GM12878 (cell line): ENCODE results near the gene TGFB1I1. TPM values are rescaled to one million over a fixed set of nuclear protein-coding genes. Genes with fewer than 3 reads are reported as not detected.

Experiments used
- ATAC-seq: fragments of 200-7000 bp; cut with Tn5 transposase; 3 replicates; pipeline ENCODE4 v1.9.1; 2020; ENCODE audit warnings: mild to moderate bottlenecking, moderate library complexity
- BruUV-seq: library from RNA; stranded (reverse); fragments of 400-500 nt; replicated peaks from 2 replicates; lab custom pipeline; 2021; lab: Mats Ljungman, UMichigan
- CTCF ChIA-PET: fragments of 300-600 bp; sonication (Branson Sonifier 250); formaldehyde crosslinking; extraction: SDS; loops from one replicate; lab custom pipeline; 2021; ENCODE audit warnings: inconsistent platforms; lab: Yijun Ruan, JAX
- POLR2A ChIA-PET: fragments of 350-600 bp; formaldehyde crosslinking; extraction: SDS; loops from one replicate; lab custom pipeline; 2021; ENCODE audit warnings: inconsistent platforms; lab: Charles Lee
- RAD21 ChIA-PET: fragments of 300-600 bp; sonication (Branson Sonifier 250); formaldehyde crosslinking; loops from one replicate; lab custom pipeline; 2023; ENCODE audit warnings: antibody characterized with exemption; ENCODE audit not compliant: unreplicated experiment; lab: Charles Lee
- SMC1A ChIA-PET: fragments of 300-600 bp; sonication (Branson Sonifier 250); formaldehyde crosslinking; loops from one replicate; lab custom pipeline; 2023; ENCODE audit not compliant: unreplicated experiment, uncharacterized antibody; lab: Charles Lee
- DNase-seq: peaks from one replicate; pipeline ENCODE4 v3.0.0-alpha.2; 2011; ENCODE audit warnings: low read depth, low spot score
- FAIRE-seq: peaks from 3 replicates; lab custom pipeline; 2011; peaks lifted over from hg19 to GRCh38; lab: Jason Lieb, UNC
- H2AFZ ChIP-seq: 2 replicates; pipeline ENCODE4 v1.6.0; 2011; ENCODE audit warnings: low read depth, low read length, control low read depth; ENCODE audit not compliant: control insufficient read depth
- H3K27ac ChIP-seq: 2 replicates; pipeline ENCODE4 v1.5.1; 2011; ENCODE audit warnings: control low read depth; ENCODE audit not compliant: control insufficient read depth, insufficient read depth
- H3K27me3 ChIP-seq, 2 experiments: replicated peaks in 1 of 2; 2 replicates each; pipeline versions ENCODE4 v1.6.0 to v1.6.1; 2011; ENCODE audit warnings: low read length in 1 of 2; ENCODE audit not compliant: control insufficient read depth in 2 of 2, insufficient read depth in 2 of 2
- H3K36me3 ChIP-seq, 2 experiments: 2 replicates each; pipeline ENCODE4 v1.5.1; 2011; ENCODE audit warnings: low read length in 1 of 2; ENCODE audit not compliant: control insufficient read depth in 2 of 2, insufficient read depth in 2 of 2
- H3K4me1 ChIP-seq: 2 replicates; pipeline ENCODE4 v1.6.1; 2011; ENCODE audit warnings: mild to moderate bottlenecking, low read length, moderate library complexity, mixed read lengths; ENCODE audit not compliant: control insufficient read depth, insufficient read depth
- H3K4me2 ChIP-seq: 2 replicates; pipeline ENCODE4 v1.6.0; 2011; ENCODE audit warnings: control low read depth; ENCODE audit not compliant: control insufficient read depth, insufficient read depth
- H3K4me3 ChIP-seq: fragments of 200-600 bp; sonication (generic); 2 replicates; pipeline ENCODE4 v1.5.1; 2016
- H3K79me2 ChIP-seq: 2 replicates; pipeline ENCODE4 v1.6.0; 2011; ENCODE audit warnings: low read length; ENCODE audit not compliant: control insufficient read depth, insufficient read depth
- H3K9ac ChIP-seq: 2 replicates; pipeline ENCODE4 v1.8.0; 2011; ENCODE audit warnings: low read length, control low read depth, mixed read lengths; ENCODE audit not compliant: control insufficient read depth, insufficient read depth
- H3K9me3 ChIP-seq: replicated peaks from 3 replicates; pipeline ENCODE4 v1.5.1; 2011; ENCODE audit warnings: mild to moderate bottlenecking, low read length; ENCODE audit not compliant: control insufficient read depth, insufficient read depth
- H4K20me1 ChIP-seq: 2 replicates; pipeline ENCODE4 v1.6.0; 2011; ENCODE audit not compliant: control insufficient read depth, insufficient read depth
- ATF2 ChIP-seq: IDR thresholded peaks from 2 replicates; pipeline ENCODE4 v1.6.1; 2012; ENCODE audit warnings: low read length, inconsistent platforms
- DPF2 ChIP-seq: fragments of 450-650 bp; IDR thresholded peaks from 2 replicates; pipeline ENCODE4 v1.6.1; 2017; ENCODE audit warnings: mild to moderate bottlenecking
- WGBS: methylation state at CpG from one replicate; pipeline ENCODE4 v1.1.6; 2016; ENCODE audit warnings: low lambda C conversion rate; ENCODE audit not compliant: insufficient replicate concordance, insufficient coverage; ENCODE audit errors: missing lambda C conversion rate; 5-methylcytosine and 5-hydroxymethylcytosine counted together
- in situ Hi-C: fragments of 300-500 bp; cut with MboI; formaldehyde crosslinking; loops from 9 replicates; pipeline ENCODE4 v1.14.3; 2018; ENCODE audit warnings: mixed read lengths
- intact Hi-C: fragments of 100-400 bp; cut with micrococcal nuclease; formaldehyde crosslinking; loops from one replicate; pipeline ENCODE4 v1.14.2; 2022; ENCODE audit not compliant: unreplicated experiment
- polyA plus RNA-seq, 11 experiments: library from polyadenylated mRNA; depleted of rRNA in 4 of 11; unstranded in 6 of 11; stranded (reverse) in 5 of 11; fragments of >200 nt; fragmentation: Nextera tagmentation in 4 of 11; fragmentation: Illumina TruSeq in 1 of 11; extraction: Ambion mirVana in 4 of 11; extraction: Trizol in 1 of 11; gene quantifications; 1 replicate in 1 of 11; 2 replicates in 10 of 11; pipeline versions ENCODE4 v1.2.1 to v1.2.3, GENCODE V29; 2011 to 2016; ENCODE audit warnings: inconsistent platforms in 2 of 11, missing spikeins in 2 of 11, low read depth in 1 of 11
- total RNA-seq, 4 experiments: library from RNA; depleted of rRNA in 3 of 4; stranded (reverse); fragments of >200 nt in 3 of 4; fragmentation: Illumina TruSeq in 1 of 4; extraction: Trizol in 1 of 4; gene quantifications; 2 replicates each; pipeline versions ENCODE4 v1.2.1 to v1.2.3, GENCODE V29; 2013 to 2021
- TF ChIP-seq, protein P1 (sequence below): fragments of 450-650 bp; IDR thresholded peaks from 2 replicates; pipeline ENCODE4 v1.6.1; 2014; ENCODE audit warnings: mild to moderate bottlenecking
- TF ChIP-seq, protein P2 (sequence below): fragments of 450-650 bp; formaldehyde crosslinking; IDR thresholded peaks from 2 replicates; pipeline ENCODE4 v1.4.0; 2020; ENCODE audit warnings: mild to moderate bottlenecking, moderate library complexity
- TF ChIP-seq, protein P3 (sequence below): fragments of 450-650 bp; IDR thresholded peaks from 2 replicates; pipeline ENCODE4 v1.6.1; 2016; ENCODE audit warnings: mild to moderate bottlenecking

The TGFB1I1 gene
- total and polyA plus RNA-seq, 10 of the 15 experiments (the other 5 are each of a cell fraction or from before 2014, with no cell fraction given), result 0.13 to 2.3 (median 0.41) TPM; not detected in 2

DNA sequence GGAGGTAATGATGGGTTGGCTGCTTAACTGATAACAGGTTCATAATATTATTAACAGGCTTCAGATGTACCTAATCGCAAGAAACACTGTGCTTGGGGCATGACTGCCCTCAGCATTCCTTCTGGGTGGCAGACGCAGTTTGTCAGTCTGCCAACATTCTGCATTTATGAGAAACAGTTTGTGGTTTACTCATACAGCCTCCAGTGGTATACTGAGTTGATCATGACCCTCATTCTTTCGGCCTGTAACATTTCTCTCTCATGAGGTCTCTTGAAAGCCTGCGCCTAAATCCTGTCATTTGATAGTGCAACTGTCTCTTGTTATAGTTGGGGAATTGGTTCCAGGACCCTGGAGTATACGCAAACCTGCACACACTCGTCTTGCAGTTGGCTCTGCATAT lies 41.2 kb downstream of the TGFB1I1 start:
- no peaks in the 10 kb centered on the region for H4K20me1 ChIP-seq
- FAIRE-seq (no peak), ATAC-seq (no peak), DNase-seq (no peak)
- no peaks in the 10 kb centered on the region for H3K4me1 ChIP-seq
- no peaks in the 10 kb centered on the region for H3K36me3 ChIP-seq
- no peaks in the 10 kb centered on the region for H3K27me3 ChIP-seq
- no peak overlapping the region for H2AFZ ChIP-seq
- H3K27ac ChIP-seq, result no peak overlapping the region
- RAD21 ChIA-PET, result no interaction called here
- 54% methylated on average over 6 of the region's 6 CpGs for WGBS
- no peak overlapping the region for H3K4me3 ChIP-seq
- in situ Hi-C loops, result loop anchor here (5.0 kb wide), 1 partner anchor 184 kb away; no protein-coding TSS in a partner anchor
- no peaks in the 10 kb centered on the region; the same call in 2 of the 3 replicates for H3K9me3 ChIP-seq
- no peak overlapping the region for H3K4me2 ChIP-seq
- intact Hi-C loops, result no loop called here
- SMC1A ChIA-PET, result no interaction called here
- CTCF ChIA-PET, result no interaction called here
- no peak overlapping the region for H3K9ac ChIP-seq
- POLR2A ChIA-PET, result interaction anchor here (0.6 kb wide), 1 partner anchor 12 kb away, joined by 4 read pairs; no protein-coding TSS in a partner anchor
- BruUV-seq, result no TSS peak
- H3K79me2 ChIP-seq, result peaks cover 11% of the 10 kb centered on the region
- TF ChIP-seq, protein P1, sequence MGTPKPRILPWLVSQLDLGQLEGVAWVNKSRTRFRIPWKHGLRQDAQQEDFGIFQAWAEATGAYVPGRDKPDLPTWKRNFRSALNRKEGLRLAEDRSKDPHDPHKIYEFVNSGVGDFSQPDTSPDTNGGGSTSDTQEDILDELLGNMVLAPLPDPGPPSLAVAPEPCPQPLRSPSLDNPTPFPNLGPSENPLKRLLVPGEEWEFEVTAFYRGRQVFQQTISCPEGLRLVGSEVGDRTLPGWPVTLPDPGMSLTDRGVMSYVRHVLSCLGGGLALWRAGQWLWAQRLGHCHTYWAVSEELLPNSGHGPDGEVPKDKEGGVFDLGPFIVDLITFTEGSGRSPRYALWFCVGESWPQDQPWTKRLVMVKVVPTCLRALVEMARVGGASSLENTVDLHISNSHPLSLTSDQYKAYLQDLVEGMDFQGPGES, result no peak

DNA sequence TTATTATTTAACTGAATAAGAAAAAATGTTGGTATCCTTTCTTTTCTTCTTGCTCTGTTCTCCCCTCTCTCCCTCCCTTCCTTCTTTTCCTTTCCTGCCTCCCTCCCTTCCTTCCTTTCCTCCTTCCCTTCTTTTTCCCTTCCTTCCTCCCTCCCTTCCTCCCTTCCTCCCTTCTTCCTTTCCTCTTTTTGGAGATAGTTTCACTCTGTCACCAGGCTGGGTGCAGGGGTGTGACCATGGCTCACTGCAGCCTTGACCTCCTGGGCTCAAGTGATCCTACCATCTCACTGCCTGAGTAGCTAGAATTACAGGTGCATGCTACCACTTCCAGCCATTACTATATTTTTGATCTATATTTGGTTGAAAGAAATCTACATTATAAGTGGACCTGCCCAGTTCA lies 41.9 kb downstream of the TGFB1I1 start:
- H2AFZ ChIP-seq, result no peak overlapping the region
- ChIA-PET POLR2A (interaction anchor here (0.6 kb wide), 1 partner anchor 12 kb away, joined by 4 read pairs; no protein-coding TSS in a partner anchor), CTCF (no interaction called here), RAD21 (no interaction called here), SMC1A (no interaction called here)
- ATAC-seq (no peak), FAIRE-seq (no peak), DNase-seq (no peak)
- no peaks in the 10 kb centered on the region for H3K27me3 ChIP-seq
- intact Hi-C loops, result no loop called here
- H3K9me3 ChIP-seq, result no peaks in the 10 kb centered on the region; the same call in 2 of the 3 replicates
- no peak overlapping the region for H3K4me2 ChIP-seq
- H3K27ac ChIP-seq, result no peak overlapping the region
- no peaks in the 10 kb centered on the region for H3K4me1 ChIP-seq
- no TSS peak for BruUV-seq
- no peaks in the 10 kb centered on the region for H3K36me3 ChIP-seq
- H4K20me1 ChIP-seq, result no peaks in the 10 kb centered on the region
- H3K79me2 ChIP-seq, result peaks cover 4% of the 10 kb centered on the region
- in situ Hi-C loops, result loop anchor here (5.0 kb wide), 1 partner anchor 183 kb away; no protein-coding TSS in a partner anchor
- H3K4me3 ChIP-seq, result no peak overlapping the region
- H3K9ac ChIP-seq, result no peak overlapping the region
- TF ChIP-seq, protein P2, sequence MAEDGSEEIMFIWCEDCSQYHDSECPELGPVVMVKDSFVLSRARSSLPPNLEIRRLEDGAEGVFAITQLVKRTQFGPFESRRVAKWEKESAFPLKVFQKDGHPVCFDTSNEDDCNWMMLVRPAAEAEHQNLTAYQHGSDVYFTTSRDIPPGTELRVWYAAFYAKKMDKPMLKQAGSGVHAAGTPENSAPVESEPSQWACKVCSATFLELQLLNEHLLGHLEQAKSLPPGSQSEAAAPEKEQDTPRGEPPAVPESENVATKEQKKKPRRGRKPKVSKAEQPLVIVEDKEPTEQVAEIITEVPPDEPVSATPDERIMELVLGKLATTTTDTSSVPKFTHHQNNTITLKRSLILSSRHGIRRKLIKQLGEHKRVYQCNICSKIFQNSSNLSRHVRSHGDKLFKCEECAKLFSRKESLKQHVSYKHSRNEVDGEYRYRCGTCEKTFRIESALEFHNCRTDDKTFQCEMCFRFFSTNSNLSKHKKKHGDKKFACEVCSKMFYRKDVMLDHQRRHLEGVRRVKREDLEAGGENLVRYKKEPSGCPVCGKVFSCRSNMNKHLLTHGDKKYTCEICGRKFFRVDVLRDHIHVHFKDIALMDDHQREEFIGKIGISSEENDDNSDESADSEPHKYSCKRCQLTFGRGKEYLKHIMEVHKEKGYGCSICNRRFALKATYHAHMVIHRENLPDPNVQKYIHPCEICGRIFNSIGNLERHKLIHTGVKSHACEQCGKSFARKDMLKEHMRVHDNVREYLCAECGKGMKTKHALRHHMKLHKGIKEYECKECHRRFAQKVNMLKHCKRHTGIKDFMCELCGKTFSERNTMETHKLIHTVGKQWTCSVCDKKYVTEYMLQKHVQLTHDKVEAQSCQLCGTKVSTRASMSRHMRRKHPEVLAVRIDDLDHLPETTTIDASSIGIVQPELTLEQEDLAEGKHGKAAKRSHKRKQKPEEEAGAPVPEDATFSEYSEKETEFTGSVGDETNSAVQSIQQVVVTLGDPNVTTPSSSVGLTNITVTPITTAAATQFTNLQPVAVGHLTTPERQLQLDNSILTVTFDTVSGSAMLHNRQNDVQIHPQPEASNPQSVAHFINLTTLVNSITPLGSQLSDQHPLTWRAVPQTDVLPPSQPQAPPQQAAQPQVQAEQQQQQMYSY, result no peak
- TF ChIP-seq ATF2, result no peak
- no peak for TF ChIP-seq DPF2
- TF ChIP-seq, protein P3, sequence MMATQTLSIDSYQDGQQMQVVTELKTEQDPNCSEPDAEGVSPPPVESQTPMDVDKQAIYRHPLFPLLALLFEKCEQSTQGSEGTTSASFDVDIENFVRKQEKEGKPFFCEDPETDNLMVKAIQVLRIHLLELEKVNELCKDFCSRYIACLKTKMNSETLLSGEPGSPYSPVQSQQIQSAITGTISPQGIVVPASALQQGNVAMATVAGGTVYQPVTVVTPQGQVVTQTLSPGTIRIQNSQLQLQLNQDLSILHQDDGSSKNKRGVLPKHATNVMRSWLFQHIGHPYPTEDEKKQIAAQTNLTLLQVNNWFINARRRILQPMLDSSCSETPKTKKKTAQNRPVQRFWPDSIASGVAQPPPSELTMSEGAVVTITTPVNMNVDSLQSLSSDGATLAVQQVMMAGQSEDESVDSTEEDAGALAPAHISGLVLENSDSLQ, result no peak
